GM19468 (cell line): ENCODE results near the gene CHST11.
"Not testable (repeated sequence)": the region's sequence is repeated elsewhere in the genome, so short reads cannot be mapped to it uniquely, and the experiment has no call there.

Source experiments
- ATAC-seq: cut with Tn5 transposase; IDR thresholded peaks from one replicate; pipeline ENCODE4 v1.9.1; 2021; ENCODE audit warnings: mild to moderate bottlenecking, moderate library complexity, moderate number of reproducible peaks; ENCODE audit not compliant: unreplicated experiment; ENCODE audit errors: extremely low read depth

The CHST11 gene

DNA sequence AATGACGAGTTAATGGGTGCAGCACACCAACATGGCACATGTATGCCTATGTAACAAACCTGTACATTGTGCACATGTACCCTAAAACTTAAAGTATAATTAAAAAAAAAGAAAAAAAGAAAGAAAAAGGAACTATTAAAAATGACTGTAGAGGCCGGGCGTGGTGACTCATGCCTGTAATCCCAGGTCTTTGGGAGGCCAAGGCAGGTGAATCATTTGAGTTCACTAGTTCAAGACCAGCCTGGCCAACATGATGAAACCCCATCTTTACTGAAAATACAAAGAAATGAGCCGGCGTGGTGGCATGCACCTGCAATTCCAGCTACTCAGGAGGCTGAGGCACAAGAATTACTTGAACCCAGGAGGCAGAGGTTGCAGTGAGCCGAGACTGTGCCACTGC lies 118.0 kb downstream of the CHST11 start:
- ATAC-seq = not testable (repeated sequence)

DNA sequence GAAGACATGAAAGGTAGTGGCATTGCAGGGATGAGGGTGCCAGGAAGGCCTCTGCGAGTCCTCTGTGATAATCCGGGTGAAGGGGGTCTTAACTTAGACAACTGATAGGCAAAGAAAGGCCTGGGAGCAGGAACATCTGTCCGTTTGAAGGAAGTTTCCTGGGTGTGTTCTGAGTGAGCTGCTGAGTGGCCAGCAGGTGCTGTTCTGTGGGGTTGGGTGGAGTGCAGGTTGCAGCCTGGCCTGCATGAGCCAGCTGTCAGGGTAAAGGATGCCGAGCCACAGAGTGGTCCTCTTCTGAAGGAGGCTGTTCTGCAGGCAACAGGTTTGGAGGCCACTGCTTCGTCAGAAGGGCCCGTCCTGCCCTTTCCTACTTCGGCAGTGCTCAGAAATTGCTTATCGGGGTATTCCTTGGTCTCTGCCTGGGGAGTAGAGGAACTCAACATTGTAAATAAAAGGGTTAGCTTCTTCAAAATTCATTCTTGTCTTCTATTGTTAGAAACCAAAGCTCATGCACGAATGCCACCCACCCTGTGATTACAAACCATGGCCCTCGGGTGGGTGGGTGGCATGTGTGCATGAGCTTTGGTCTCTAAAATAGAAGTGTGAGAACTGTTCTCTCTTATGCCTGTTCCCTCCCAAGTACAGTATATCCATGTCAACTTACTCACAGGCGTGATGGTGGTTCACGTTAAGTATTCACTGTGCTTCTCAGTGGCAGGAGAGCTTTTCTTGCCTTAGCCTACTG lies 118.9 kb downstream of the CHST11 start:
- ATAC-seq = no peak

DNA sequence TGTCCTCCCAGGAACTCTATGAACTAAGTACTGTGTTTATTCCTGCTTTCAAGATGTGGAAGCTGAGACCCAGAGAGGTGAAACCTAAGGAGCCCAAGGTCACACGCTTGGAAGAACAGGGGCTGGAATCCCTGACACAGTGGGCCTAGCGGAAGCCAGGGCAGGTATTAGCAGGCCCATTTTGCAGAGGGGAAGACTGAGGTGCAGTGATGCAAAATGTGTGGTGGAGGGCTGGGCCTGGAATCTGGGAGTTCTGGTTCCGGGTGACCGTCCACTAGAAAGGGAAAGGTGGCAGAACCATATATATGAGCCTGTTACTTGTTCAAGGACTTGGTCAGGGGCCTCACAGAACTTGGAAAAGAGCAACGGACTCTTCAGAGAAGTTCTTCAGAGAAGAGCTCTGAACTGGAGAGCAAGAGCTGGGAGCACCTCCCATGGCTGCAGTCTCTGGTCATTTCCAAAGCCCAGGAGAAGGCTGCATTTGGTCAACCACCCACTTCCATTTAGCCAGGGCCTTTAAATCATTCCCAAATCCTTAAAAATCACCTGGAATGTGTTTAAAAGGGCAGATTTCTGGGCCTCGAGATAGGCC lies 119.5 kb downstream of the CHST11 start:
- no peak for ATAC-seq

DNA sequence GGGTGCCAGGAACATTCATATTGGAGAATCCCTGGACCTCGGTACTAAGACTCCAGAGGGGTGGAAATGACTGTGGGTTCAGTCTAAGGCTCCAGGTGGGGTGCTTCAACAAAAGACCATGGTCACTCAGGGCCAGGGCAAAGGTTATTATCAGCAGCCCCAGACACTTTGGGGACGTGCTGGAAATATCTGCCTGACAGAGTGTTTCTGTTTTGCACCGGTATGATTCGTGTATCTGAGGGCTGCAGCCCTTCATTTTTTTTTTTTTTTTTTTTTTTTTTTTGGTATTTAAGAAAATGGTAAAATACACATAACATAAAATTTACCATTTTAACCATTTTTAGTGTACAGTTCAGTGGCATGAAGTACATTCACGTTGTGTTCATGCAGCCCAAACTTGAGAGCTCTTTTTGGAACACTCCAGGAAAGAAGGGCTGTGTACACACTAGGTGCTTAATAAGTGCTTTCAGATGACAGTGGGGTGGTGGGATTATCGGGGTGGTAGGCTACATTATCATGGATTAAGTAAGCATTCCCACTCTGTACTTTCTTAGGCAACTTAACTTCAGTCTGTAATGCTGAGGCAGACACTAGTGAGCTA lies 120.3 kb downstream of the CHST11 start:
- ATAC-seq = no peak

DNA sequence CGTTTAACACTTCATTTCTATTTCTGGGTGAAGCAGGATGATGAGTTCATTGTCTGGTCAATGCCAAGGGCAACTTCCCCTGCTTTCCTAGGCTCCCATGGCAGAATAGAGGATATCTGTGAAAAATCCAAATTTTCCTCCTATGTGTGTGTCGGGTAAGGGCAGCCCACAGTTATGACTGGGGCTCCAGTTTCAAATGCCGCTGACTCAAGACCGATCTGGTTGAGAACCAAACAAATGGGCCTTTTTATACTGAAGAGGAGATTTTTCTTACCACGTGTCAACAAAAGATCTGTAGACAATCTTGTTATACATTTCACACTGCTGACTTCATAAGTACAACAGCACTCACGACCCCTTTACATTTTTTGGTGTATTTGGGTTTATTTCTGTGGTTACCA lies 120.8 kb downstream of the CHST11 start:
- no peak for ATAC-seq

DNA sequence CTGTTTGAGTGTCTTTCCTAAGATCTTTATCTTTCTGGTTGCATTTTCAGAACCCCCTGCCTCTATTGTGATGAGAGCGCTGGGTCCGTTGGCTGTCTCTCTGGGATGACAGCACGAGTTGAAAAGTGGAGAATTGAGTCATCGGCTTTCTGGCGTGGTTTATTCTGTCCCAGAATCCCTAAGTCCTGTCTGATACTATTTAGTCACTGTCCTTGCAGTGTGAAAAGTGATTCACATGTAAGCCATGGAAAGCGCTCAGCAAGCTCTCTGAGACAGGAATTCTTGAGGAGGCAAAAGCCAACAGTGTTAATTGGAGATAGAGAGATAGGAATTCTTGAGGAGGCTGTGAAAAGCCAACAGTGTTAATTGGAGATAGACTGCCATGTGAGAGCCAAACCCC lies 121.7 kb downstream of the CHST11 start:
- no peak for ATAC-seq

DNA sequence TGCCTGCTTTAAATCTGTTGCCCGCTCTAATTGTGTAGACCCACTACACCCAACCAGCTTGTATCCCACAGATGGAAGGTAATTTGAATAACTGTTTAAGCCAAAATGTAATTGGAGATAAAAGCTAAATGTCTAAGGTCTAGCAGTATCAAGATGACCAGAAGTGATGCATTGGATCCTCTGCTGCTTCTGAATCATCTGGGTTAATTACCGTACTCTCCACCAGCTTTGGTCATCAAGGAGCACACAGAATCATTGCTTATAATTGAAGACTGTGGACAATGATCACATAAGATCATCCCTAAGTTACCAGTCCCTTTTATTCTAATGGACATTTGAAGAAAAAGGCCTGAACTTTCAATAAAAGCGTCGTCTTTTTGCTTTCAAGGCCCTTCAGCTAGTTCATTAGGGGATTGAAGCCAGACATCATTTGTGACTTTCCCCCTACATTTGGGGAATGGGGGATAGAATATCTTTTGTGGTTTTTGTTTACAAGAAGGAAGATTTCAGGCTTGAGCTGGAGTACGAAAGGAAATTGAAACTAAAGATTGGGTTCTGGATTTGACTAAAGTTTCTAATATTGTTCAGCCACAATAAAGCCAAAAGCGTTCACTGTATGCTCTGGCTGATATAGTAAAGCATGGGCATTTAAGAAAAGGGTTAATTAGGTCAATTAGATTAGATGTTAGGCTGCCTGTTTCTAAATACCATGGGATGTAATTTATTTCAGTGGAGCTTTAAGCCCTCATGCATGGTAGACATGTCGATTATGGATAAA lies 123.2 kb downstream of the CHST11 start:
- ATAC-seq = peak; percentile 19

DNA sequence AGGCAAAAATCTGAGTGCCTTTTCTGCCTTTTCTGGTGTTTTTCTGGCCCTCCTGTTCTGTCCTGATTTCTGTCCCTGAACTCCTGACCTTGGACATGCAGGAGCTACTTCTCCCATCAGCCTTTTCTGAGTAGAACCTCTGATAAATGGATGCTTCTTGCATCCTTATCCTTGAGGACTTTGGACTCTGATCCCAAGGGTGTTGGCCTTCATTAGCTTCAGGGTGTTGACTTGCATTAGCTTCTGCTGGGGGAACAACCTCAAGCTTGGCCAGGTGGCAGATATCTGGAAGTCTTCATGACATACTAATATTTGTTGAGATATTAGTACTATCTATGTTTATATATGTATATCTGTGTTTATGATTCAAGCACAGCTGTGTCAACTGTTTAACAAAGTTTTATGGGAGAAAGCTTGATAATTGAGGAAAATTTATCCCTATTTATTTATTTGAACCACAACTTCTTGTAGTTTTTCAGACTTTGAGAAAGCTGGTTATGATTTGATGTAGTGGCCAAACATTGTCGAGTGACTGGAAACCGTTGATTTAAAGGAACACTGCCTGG lies 124.3 kb downstream of the CHST11 start:
- no peak for ATAC-seq

DNA sequence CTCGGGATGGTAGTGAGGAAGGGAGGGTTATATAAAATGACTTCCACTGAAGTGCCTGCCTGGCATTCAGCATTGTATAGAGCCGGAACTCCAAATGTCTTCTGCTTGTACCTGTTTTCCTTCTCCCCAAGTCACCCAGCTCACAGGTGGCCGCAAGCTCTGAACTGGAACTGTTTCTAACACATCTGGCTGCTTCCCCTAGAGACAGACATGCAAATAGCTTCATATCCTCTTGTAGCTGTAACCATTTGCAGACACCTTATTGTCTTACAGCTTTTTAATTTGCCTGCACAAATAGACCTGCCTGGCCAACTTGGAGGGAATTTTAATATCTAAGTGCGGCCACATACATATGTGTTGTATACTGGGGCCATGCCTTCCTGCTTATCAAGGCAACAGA lies 126.0 kb downstream of the CHST11 start:
- peak; percentile 66 for ATAC-seq

DNA sequence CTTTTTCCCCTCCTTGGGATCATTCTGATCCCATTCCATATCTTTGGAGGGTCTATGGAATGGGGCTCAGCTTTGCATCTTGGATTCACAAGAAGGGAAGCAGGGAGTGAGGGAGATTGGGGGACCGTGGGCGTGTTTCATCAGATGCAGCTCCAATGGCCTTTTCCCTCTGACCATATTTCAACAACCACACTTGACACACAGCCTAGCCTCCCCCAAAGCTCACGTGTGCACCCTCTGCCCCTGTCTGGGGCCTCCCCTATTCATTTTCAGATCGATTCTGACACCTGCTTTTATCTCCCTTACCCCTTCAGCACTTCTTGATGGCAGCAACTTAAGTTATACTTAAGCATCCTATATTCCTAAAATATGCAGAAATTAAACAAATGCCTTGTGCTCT lies 126.6 kb downstream of the CHST11 start:
- ATAC-seq = no peak

DNA sequence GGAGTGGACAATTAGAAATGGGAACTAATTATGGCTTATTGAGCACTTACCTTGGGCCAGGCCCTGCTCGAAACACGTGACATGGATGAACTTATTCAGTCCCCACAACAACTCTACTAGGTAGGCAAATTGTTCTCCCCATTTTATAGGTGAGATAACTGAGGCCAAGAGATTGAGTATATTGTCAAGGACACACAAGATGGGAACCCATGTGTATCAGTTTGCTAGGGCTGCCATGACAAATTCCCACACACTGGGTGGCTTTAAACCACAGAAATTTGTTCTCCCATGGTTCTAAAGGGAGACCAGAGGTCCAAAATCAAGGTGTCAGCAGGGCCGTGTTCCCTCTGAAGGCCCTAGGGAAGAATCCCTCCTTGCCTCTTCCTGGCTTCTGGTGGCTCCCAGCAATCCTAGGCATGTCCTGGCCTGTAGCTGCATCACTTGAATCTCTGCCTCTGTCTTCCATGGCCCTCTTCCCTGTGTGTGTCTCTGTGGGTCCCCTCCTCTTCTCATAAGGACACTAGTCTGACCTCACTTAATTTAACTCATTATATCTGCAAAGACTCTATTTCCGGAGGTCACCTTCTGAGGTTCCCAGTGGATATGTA lies 128.8 kb downstream of the CHST11 start:
- ATAC-seq = no peak

DNA sequence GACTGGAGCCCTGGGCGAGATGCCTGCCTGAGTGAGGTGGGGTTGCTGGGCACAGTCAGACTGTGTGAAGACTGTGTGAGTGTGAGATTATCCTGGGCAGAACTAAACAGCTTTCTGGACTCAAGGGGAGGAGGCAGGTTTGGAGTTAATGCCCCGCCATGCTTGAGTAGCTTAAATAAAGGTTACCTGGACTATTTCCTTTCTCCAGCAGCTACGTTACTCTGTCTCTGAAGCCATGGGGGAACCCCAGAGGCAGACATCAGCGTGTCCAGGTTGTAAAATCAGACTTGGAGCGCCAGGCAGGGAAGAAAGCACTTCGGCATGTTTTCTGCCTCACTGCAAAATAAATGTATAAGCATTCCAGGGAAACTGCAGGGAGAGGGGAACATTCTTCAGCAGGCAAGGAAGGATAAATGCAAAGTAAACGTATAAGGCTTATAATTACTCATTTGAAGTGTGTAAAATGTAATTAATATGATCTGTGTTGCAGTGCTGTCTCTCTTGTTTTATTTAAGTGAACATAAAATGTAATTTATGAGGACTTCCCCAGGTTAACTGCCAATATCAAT lies 129.7 kb downstream of the CHST11 start:
- no peak for ATAC-seq

DNA sequence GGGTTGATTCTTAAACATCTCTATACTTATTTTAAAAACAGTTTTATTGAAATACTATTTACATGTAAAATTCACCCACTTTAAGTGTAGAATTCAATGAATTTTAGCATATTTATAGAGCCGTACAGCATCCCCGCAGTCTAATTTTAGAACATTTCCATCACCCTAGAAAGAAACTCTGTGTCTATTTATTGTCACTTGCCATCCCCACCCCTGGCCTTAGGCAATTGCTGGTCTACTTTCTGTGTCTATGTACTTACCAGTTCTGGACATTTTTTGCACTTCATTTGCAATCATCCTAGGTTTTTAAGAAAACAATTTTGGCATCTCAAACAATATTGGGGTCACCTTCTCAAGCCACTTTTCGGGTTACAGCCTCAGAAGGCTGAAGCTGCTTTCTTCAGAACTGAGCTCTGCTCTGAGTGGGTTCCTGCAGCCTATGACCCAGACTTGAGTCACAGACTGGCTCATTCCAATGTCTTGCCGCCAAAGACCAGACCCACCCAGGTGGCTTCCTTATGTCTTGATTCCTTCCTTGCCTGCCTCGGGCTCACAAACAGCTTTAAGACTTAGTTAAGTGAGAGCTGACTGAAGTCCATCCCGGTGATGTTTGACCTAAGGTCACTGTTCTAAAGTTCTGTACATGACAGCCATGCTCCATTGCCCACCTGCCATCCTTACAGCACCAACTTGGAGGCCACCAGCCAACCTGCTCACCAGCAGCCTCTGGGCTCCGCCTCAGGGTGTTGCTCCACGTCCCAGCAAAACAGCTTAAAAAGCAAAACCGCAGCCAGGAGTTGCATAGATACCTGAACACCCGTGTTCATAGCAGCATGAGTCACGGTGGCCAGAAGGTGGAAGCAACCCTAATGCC lies 131.5 kb downstream of the CHST11 start:
- no peak for ATAC-seq

DNA sequence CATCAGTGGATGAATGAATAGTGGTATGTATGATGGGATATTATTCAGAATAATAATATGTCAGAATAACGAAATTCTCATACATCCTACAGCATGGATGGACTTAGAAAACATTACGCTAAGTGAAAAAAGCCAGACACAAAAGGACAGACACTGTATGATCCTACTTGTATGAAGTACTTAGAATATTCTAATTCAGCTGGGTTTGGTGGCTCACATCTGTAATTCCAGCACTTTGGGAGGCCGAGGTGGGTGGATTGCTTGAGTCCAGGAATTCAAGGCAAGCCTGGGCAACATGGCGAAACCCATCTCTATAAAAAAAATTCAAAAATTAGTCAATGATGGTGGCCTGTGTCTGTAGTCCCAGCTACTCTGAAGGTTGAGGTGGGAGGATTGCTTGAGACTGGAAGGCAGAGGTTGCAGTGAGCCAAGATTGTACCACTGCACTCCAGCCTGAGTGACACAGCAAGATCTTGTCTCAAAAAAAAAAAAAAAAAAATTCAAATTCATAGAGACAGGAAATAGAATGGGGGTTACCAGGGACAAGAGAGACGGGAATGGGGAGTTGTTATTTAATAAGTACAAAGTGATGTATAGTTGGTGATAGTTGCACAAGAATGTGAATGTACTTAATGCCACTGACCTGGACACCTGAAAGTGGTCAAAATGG lies 132.3 kb downstream of the CHST11 start:
- ATAC-seq = no peak

DNA sequence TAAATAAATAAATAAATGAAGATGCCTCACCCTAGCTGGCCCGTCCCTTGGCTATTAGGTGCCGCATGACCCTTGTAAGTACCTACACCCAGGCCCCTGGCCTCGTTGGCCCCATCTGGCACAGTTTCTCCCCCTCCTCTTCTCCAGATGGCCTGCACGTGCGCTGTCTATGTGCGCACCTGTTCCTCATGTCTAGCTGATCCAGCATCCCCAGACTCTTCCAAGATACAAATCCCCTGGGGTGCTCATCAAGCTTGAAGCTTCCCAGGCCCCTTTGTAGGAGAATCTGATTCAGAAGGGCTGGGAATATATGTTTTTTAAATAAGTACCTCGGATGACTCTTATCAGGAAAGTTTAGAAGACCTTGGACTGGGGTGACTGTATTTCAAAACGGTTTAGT lies 133.3 kb downstream of the CHST11 start:
- ATAC-seq = no peak

DNA sequence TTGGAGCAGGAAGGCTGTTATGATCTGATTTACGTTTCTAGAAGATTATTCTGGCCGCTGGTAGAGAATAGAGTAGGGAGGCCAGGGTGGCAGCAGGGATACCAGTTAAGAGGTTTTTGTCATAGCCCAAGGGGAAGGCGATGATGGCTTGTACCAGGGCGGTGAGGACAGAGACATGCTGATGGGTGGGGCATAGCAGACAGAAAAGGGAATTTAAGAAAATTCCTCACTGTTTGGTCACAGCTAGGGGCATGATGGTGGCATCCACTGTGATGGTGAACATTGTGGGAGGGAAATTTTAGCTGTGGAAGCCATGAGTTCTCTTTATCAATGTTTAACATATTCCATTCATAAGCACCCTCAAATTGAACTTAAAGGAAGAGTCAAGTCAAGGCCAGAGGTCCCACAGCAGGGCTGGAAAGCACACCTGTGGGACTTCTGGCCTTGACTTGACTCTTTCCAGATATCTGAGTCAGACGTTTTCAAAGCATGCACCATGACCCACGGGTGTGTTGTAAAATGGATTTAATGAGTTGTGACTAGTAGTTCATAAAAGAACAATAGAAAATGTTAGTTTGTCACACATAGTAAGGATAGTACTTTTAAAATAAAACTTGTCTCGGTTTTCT lies 134.6 kb downstream of the CHST11 start:
- ATAC-seq = no peak

DNA sequence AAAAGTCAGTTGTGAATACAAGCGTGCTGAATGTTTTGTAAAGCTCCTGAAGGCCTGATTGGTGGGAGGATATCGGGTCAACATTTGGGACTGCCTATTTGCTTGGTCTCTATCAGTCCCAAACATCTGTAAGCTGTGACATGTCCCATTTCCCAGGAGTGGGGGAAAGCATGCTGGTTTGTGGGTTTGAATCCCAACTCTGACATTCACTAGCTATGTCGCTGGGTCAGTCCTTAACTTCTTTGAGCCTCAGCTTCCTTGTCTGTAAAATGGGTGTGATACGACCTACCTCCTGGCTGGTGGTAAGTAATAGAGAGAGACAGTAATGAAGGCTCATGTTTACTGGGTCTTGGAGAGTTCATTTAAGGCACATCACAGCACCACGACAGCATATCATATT lies 136.7 kb downstream of the CHST11 start:
- no peak for ATAC-seq
